HG03378 (cell line): ENCODE results near the gene GPR119.
"Not testable (repeated sequence)": the region's sequence is repeated elsewhere in the genome, so short reads cannot be mapped to it uniquely, and the experiment has no call there.

Source experiments
- ATAC-seq: cut with Tn5 transposase; IDR thresholded peaks from one replicate; pipeline ENCODE4 v1.9.1; 2021; ENCODE audit warnings: mild to moderate bottlenecking, moderate library complexity; ENCODE audit not compliant: unreplicated experiment

The GPR119 gene

DNA sequence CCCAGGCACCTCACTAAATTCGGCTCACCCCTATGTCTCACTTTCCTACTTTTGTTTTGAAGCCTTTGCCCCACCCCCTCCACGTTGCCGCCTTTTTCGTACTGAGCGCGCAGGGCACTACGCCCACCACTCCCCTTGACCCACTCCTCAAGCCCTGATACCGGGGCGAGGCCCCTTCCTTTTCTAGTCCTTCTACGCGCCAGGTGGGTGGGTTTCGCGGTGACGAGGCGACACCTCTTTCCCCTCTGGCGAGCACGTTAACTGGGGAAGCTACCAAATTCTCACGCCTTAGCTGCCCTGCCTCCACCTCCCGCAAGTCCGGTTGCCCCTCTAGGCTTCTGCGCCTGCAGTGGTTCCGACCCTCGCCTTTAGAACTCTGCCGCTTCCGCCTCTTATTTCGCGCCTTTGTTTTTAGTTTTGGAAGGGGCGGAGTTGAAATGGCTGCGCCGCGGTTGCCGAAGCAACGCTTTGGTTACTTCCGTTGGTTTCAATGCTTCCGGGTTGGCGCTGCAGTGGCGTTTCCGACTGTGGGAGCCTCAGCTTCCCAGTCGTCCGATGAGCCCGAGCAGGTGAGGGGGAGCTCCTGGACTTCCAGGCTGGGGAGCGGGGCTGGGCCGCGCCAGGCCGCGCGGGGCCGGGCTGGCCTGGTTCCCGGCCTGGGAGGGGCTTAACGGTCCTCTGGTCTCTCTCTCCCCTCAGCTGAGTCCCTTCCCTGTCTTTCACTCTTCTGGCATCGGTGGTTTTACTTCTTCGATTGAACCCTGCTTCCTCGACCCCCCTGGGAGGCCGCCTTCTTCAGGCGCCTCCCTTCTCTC, 45.9 kb downstream of the GPR119 start, which contains the start of gene SLC25A14:
Gene SLC25A14, plus strand, starts transcription at position 512 of the 815 bp plus-strand sequence. CDS start 360 bp downstream, outside the sequence.
- peak; percentile 95 for ATAC-seq

DNA sequence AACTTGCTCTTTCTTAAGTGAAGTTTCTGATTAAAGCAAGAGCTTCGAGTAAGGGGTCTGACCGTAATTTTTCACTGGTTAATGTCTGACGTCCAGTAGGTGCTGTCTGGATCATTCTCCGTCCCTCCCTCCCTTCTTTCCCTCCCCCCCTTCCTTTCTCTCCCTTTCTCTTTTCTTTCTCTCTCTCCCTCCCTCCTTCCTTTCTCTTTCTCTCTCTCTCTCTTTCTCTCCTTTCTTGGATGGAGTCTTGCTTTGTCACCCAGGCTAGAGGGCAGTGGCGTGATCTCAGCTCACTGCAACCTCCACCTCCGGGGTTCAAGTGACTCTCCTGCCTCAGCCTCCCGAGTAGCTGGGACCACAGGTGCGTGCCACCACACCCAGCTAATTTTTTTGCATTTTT, 46.6 kb downstream of the GPR119 start:
- not testable (repeated sequence) for ATAC-seq

DNA sequence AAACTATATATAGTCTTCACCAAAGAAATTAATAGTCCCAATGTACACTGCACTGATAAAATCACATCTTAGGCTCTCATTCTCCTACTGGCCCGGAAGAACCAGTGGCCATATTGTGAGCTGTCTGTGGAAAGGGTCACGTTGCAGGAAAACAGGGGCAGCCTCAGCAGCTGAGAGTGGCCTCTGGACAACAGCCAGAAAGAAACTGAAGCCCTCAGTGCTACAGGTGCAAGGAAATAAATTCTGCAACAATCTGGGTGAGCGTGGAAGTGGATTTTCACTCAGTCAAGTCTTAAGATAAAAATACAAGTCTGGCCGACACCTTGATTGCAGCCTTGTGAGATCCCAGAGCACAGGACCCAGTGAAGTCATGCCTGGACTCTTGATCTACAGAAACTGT, 48.9 kb downstream of the GPR119 start:
- no peak for ATAC-seq
